ENCODE measurements around the gene CCL28. TPM values are rescaled to one million over a fixed set of nuclear protein-coding genes. Genes with fewer than 3 reads are reported as not detected.
"Not testable (repeated sequence)": the region's sequence is repeated elsewhere in the genome, so short reads cannot be mapped to it uniquely, and the experiment has no call there.

The CCL28 gene
- total RNA-seq, 1 experiment from 2014 or later = 1.4 TPM

DNA sequence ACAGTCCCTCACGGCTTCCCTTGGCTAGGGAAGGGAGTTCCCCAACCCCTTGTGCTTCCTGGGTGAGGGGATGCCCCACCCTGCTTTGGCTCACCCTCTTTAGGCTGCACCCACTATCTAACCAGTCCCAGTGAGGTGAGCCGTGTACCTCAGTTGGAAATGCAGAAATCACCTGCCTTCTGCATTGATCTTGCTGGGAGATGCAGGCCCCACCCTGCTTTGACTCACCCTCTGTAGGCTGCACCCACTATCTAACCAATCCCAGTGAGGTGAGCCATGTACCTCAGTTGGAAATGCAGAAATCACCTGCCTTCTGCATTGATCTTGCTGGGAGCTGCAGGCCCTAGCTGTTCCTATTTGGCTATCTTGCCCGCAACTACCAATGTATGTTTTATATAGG, 44.7 kb downstream of the CCL28 start (continued):
- no peak for TF ChIP-seq FOXK1 (CRISPR knock-in tag; IDR thresholded peaks at IDR 0.05)

DNA sequence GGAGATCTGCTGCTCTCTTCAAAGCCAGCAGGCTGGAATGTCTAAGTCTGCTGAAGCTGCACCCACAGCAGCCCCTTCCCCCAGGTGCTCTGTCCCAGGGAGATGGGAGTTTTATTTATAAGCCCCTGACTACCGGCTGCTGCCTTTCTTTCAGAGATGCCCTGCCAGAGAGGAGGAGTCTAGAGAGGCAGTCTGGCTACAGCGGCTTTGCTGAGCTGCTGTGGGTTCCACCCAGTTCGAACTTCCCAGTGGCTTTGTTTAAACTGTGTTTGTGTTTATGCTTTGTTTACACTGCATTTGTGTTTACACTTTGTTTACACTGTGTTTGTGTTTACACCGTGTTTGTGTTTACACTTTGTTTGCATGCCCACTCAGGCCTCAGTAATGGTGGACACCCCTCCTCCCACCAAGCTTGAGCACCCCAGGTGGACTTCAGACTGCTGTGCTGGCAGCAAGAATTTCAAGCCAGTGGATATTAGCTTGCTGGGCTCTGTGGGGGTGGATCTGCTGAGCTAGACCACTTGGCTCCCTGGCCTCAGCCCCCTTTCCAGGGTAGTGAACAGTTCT, 45.4 kb downstream of the CCL28 start:
- ATAC-seq; H3K4me3 Mint-ChIP-seq; H3K4me1 Mint-ChIP-seq; H3K27ac Mint-ChIP-seq; DNase-seq (ENCODE audit: low spot score); POLR2A ChIA-PET; CTCF ChIA-PET: not testable (repeated sequence)
- Mint-ChIP-seq H3K9me3 (peaks cover 57% of the 10 kb centered on the region), H3K27me3 (ENCODE audit: low read depth) (peaks cover 16% of the 10 kb centered on the region), H3K36me3 (peaks cover 22% of the 10 kb centered on the region)

DNA sequence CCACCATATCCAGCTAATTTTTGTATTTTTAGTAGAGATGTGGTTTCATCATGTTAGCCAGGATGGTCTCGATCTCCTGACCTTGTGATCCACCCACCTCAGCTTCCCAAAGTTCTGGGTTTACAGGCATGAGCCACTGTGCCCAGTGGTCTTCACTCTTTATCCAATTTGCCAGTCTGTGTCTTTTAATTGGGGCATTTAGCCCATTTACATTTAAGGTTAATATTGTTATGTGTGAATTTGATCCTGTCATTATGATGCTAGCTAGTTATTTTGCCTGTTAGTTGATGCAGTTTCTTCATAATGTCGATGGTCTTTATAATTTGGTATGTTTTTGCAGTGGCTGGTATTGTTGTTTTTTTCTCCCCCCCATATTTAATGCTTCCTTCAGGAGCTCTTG, 47.0 kb downstream of the CCL28 start:
- POLR2A ChIA-PET; CTCF ChIA-PET; H3K4me3 Mint-ChIP-seq; H3K4me1 Mint-ChIP-seq; H3K27ac Mint-ChIP-seq; ATAC-seq; DNase-seq (ENCODE audit: low spot score): not testable (repeated sequence)
- Mint-ChIP-seq H3K27me3 (ENCODE audit: low read depth) (peaks cover 20% of the 10 kb centered on the region), H3K9me3 (peaks cover 61% of the 10 kb centered on the region), H3K36me3 (peaks cover 33% of the 10 kb centered on the region)

DNA sequence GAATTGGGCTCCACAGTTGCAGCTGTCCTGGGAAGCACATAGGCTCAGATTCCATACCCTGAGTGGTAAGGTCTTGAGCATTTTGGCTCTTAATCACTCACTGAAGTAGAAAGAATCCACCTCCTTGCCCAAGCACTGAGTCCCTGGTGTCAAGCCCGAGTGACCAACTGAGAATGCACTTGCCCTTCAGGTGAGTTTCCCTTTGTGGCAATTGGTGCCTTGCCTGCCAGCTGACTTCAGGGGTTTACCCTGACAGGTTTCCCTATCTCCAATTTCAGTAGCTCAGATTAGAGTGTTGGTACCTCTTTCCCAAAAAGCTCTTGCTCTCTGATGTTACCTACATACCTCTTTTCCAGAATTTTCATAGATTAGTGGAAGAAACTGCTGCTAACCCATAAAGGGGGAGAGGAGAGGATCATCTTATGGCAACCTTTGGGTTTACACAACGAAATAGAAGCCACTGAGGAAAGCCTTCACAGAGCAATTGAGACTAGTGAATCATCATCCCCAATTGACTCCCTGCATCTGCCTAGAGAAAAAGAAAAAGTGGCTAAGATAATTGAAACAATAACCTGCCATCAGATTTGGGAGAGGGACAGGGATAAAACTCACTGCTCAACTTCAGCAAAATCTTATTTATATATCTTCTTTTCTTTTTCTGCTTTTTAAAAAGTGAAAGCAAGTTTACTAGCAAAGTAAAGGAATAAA, 48.6 kb downstream of the CCL28 start:
- ATAC-seq (no peak), DNase-seq (ENCODE audit: low spot score) (no peak)
- Mint-ChIP-seq H3K36me3 (peaks cover 36% of the 10 kb centered on the region), H3K4me3 (no peak overlapping the region), H3K27ac (no peak overlapping the region), H3K4me1 (no peaks in the 10 kb centered on the region), H3K9me3 (peaks cover 64% of the 10 kb centered on the region), H3K27me3 (ENCODE audit: low read depth) (peaks cover 20% of the 10 kb centered on the region)
- CTCF ChIA-PET = no interaction called here
- POLR2A ChIA-PET = no interaction called here
- TF ChIP-seq IRF2 (CRISPR knock-in tag; IDR thresholded peaks at IDR 0.05; ENCODE audit: borderline replicate concordance, low read depth) = no peak
- no peak for TF ChIP-seq ZNF219 (CRISPR knock-in tag; IDR thresholded peaks at IDR 0.05; ENCODE audit: borderline replicate concordance)
- TF ChIP-seq TEAD4 (CRISPR knock-in tag; IDR thresholded peaks at IDR 0.05) = no peak
- TF ChIP-seq TEAD1 (CRISPR knock-in tag; IDR thresholded peaks at IDR 0.05) = no peak
- TF ChIP-seq, protein P1, sequence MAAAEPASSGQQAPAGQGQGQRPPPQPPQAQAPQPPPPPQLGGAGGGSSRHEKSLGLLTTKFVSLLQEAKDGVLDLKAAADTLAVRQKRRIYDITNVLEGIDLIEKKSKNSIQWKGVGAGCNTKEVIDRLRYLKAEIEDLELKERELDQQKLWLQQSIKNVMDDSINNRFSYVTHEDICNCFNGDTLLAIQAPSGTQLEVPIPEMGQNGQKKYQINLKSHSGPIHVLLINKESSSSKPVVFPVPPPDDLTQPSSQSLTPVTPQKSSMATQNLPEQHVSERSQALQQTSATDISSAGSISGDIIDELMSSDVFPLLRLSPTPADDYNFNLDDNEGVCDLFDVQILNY (CRISPR knock-in tag; IDR thresholded peaks at IDR 0.05) = no peak
- no peak for TF ChIP-seq NR1H2 (CRISPR knock-in tag; IDR thresholded peaks at IDR 0.05)
- TF ChIP-seq ETV6 (CRISPR knock-in tag; IDR thresholded peaks at IDR 0.05) = no peak

DNA sequence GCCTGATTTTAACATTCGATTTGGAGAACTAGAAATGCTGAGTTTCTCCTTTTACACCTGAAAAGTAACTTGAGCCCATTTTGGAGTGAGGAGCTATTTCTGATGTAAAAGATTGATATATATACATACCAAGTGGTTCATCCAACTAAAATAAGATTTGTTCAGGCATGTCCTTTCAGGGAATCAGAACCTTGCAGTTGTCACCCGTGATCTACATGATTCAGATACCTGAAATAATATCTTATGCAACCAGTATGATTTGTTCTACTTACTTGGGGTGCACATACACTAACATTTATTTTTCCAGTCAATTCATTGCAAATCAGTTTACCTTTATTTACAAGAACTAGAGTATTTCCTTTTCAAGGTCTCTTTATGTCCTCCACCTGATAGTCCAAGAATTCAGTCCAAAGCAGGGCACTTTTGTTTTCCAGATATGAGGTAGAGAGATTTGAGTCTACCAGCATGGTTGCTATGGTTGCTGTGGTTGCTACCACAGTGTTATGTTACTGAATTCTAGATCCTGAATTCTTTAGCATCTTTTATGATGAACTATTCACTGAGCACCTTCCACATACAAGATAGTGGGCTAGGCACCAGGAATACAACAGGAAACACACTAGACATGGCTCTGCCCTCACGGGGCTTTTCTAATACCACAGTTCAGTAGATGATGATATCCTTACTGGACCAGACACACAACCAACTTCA, 49.3 kb downstream of the CCL28 start:
- ATAC-seq = no peak
- Mint-ChIP-seq H3K9me3 (peaks cover 63% of the 10 kb centered on the region), H3K4me3 (no peak overlapping the region)
- no peak for TF ChIP-seq SOX15 (CRISPR knock-in tag; IDR thresholded peaks at IDR 0.05)
- TF ChIP-seq, protein P2, sequence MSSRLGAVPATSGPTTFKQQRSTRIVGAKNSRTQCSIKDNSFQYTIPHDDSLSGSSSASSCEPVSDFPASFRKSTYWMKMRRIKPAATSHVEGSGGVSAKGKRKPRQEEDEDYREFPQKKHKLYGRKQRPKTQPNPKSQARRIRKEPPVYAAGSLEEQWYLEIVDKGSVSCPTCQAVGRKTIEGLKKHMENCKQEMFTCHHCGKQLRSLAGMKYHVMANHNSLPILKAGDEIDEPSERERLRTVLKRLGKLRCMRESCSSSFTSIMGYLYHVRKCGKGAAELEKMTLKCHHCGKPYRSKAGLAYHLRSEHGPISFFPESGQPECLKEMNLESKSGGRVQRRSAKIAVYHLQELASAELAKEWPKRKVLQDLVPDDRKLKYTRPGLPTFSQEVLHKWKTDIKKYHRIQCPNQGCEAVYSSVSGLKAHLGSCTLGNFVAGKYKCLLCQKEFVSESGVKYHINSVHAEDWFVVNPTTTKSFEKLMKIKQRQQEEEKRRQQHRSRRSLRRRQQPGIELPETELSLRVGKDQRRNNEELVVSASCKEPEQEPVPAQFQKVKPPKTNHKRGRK (CRISPR knock-in tag; IDR thresholded peaks at IDR 0.05; ENCODE audit: borderline replicate concordance) = no peak
- no peak for TF ChIP-seq GABPB1 (CRISPR knock-in tag; IDR thresholded peaks at IDR 0.05)
- TF ChIP-seq, protein P3, sequence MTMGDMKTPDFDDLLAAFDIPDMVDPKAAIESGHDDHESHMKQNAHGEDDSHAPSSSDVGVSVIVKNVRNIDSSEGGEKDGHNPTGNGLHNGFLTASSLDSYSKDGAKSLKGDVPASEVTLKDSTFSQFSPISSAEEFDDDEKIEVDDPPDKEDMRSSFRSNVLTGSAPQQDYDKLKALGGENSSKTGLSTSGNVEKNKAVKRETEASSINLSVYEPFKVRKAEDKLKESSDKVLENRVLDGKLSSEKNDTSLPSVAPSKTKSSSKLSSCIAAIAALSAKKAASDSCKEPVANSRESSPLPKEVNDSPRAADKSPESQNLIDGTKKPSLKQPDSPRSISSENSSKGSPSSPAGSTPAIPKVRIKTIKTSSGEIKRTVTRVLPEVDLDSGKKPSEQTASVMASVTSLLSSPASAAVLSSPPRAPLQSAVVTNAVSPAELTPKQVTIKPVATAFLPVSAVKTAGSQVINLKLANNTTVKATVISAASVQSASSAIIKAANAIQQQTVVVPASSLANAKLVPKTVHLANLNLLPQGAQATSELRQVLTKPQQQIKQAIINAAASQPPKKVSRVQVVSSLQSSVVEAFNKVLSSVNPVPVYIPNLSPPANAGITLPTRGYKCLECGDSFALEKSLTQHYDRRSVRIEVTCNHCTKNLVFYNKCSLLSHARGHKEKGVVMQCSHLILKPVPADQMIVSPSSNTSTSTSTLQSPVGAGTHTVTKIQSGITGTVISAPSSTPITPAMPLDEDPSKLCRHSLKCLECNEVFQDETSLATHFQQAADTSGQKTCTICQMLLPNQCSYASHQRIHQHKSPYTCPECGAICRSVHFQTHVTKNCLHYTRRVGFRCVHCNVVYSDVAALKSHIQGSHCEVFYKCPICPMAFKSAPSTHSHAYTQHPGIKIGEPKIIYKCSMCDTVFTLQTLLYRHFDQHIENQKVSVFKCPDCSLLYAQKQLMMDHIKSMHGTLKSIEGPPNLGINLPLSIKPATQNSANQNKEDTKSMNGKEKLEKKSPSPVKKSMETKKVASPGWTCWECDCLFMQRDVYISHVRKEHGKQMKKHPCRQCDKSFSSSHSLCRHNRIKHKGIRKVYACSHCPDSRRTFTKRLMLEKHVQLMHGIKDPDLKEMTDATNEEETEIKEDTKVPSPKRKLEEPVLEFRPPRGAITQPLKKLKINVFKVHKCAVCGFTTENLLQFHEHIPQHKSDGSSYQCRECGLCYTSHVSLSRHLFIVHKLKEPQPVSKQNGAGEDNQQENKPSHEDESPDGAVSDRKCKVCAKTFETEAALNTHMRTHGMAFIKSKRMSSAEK (CRISPR knock-in tag; IDR thresholded peaks at IDR 0.05; ENCODE audit: borderline replicate concordance) = no peak
- TF ChIP-seq ZNF263 (CRISPR knock-in tag; IDR thresholded peaks at IDR 0.05; ENCODE audit: low read depth) = no peak
- TF ChIP-seq, protein P4, sequence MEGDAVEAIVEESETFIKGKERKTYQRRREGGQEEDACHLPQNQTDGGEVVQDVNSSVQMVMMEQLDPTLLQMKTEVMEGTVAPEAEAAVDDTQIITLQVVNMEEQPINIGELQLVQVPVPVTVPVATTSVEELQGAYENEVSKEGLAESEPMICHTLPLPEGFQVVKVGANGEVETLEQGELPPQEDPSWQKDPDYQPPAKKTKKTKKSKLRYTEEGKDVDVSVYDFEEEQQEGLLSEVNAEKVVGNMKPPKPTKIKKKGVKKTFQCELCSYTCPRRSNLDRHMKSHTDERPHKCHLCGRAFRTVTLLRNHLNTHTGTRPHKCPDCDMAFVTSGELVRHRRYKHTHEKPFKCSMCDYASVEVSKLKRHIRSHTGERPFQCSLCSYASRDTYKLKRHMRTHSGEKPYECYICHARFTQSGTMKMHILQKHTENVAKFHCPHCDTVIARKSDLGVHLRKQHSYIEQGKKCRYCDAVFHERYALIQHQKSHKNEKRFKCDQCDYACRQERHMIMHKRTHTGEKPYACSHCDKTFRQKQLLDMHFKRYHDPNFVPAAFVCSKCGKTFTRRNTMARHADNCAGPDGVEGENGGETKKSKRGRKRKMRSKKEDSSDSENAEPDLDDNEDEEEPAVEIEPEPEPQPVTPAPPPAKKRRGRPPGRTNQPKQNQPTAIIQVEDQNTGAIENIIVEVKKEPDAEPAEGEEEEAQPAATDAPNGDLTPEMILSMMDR (IDR thresholded peaks at IDR 0.05) = no peak
- TF ChIP-seq ZBTB21 (CRISPR knock-in tag; IDR thresholded peaks at IDR 0.05; ENCODE audit: borderline replicate concordance) = no peak
- no peak for TF ChIP-seq PRRX2 (CRISPR knock-in tag; IDR thresholded peaks at IDR 0.05)

More for the DNA sequence above, 49.3 kb downstream of the CCL28 start:
- POLR2A ChIA-PET = no interaction called here
- Mint-ChIP-seq H3K27ac (no peak overlapping the region), H3K36me3 (peaks cover 30% of the 10 kb centered on the region), H3K4me1 (no peaks in the 10 kb centered on the region), H3K27me3 (ENCODE audit: low read depth) (peaks cover 20% of the 10 kb centered on the region)
- CTCF ChIA-PET = no interaction called here
- DNase-seq (ENCODE audit: low spot score) = no peak

Measured in WTC11 (cell line).